Prostate gland (tissue), 2 donors: ENCODE results near the gene DISP2.

Experiments
- POLR2A ChIP-seq: fragments of 450-650 bp; IDR thresholded peaks from one replicate; pipeline ENCODE4 v1.6.1; 2016; ENCODE audit warnings: antibody characterized with exemption, mild to moderate bottlenecking
- POLR2AphosphoS5 ChIP-seq: sonication (generic); formaldehyde crosslinking; IDR thresholded peaks from one replicate; pipeline ENCODE4 v1.6.1; 2017; ENCODE audit warnings: antibody characterized with exemption
- TF ChIP-seq, protein P1 (sequence below), 4 experiments: fragments of 200-600 bp in 2 of 4; fragments of 450-650 bp in 2 of 4; sonication (generic) in 2 of 4; IDR thresholded peaks; 1 replicate in 3 of 4; 2 replicates in 1 of 4; pipeline ENCODE4 v1.5.1; 2016 to 2019; ENCODE audit warnings: antibody characterized with exemption in 4 of 4, mild to moderate bottlenecking in 2 of 4, moderate library complexity in 2 of 4

DNA sequence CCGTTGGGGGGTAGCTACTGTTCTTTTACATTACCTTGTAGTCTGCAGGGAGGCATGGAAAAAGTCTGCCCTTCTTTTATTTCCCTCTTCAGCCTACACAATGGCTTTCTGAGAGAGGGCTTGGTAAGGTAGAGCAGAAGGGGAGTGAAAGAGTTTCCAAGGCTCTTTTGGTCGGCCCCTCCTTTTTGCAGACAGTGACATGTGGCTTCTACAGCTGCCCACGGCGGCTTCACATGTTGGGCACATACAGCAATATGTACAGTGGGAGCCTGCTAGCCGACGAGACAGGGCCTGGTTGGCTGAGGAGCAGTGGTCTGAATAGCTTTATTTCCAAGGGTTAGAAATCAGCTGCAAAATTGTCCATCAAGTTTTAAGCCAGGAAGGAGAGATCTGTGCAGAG is 30.6 kb upstream of the DISP2 start:
- TF ChIP-seq, protein P1, sequence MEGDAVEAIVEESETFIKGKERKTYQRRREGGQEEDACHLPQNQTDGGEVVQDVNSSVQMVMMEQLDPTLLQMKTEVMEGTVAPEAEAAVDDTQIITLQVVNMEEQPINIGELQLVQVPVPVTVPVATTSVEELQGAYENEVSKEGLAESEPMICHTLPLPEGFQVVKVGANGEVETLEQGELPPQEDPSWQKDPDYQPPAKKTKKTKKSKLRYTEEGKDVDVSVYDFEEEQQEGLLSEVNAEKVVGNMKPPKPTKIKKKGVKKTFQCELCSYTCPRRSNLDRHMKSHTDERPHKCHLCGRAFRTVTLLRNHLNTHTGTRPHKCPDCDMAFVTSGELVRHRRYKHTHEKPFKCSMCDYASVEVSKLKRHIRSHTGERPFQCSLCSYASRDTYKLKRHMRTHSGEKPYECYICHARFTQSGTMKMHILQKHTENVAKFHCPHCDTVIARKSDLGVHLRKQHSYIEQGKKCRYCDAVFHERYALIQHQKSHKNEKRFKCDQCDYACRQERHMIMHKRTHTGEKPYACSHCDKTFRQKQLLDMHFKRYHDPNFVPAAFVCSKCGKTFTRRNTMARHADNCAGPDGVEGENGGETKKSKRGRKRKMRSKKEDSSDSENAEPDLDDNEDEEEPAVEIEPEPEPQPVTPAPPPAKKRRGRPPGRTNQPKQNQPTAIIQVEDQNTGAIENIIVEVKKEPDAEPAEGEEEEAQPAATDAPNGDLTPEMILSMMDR (IDR thresholded peaks at IDR 0.05): no peak
- TF ChIP-seq POLR2A (no peak), POLR2AphosphoS5 (no peak)
